ENCODE measurements around the gene CD5L.

The CD5L gene

GRCh38 chr1:157806431-157807149 lies 35.0 kb downstream of the CD5L start:
- peak in 1 of 5 experiments; percentile 1 for DNase-seq

- DNase-seq = no peak
These were observed 37.8 kb downstream of the CD5L start for GRCh38 chr1:157803851-157804250.

- DNase-seq = no peak
These were observed 41.6 kb downstream of the CD5L start for GRCh38 chr1:157799996-157800395.

GRCh38 chr1:157798211-157798610 lies 43.4 kb downstream of the CD5L start:
- DNase-seq = no peak

GRCh38 chr1:157785248-157785647 lies 56.4 kb downstream of the CD5L start:
- DNase-seq = no peak

- DNase-seq = no peak
These were observed 56.8 kb downstream of the CD5L start for GRCh38 chr1:157784801-157785200.

GRCh38 chr1:157782931-157783330 lies 58.7 kb downstream of the CD5L start:
- DNase-seq = no peak

GRCh38 chr1:157781048-157781447 lies 60.6 kb downstream of the CD5L start:
- DNase-seq = no peak

Data from T-helper 2 cell (primary cell).